K562 (cell line): Measurements from ENCODE around the gene MARK2. TPM values are rescaled to one million over a fixed set of nuclear protein-coding genes. Genes with fewer than 3 reads are reported as not detected.

Experiments used
- ATF7 ChIP-seq: fragments of 450-650 bp; IDR thresholded peaks from 2 replicates; pipeline ENCODE4 v1.7.1; 2014; ENCODE audit warnings: mild to moderate bottlenecking, moderate library complexity
- BMI1 ChIP-seq: fragments of 150-350 bp; IDR thresholded peaks from 2 replicates; pipeline ENCODE4 v1.6.1; 2014; ENCODE audit warnings: low read length
- COPS2 ChIP-seq: fragments of 450-650 bp; conservative IDR thresholded peaks from 2 replicates; pipeline ENCODE4 v1.6.1; 2016; ENCODE audit warnings: mild to moderate bottlenecking, moderate library complexity
- DNMT1 ChIP-seq: fragments of 450-650 bp; IDR thresholded peaks from 2 replicates; pipeline ENCODE4 v1.6.1; 2016; ENCODE audit warnings: antibody characterized with exemption, mild to moderate bottlenecking
- E2F1 ChIP-seq: sonication (generic); formaldehyde crosslinking; IDR thresholded peaks from 2 replicates; pipeline ENCODE4 v1.8.1; 2023; ENCODE audit warnings: mild to moderate bottlenecking, missing genetic modification reagents, moderate library complexity
- EP300 ChIP-seq: IDR thresholded peaks from 2 replicates; pipeline ENCODE4 v1.6.1; 2012; ENCODE audit warnings: low read length, improper control_type of control experiment
- EP400 ChIP-seq: fragments of 450-650 bp; IDR thresholded peaks from 2 replicates; pipeline ENCODE4 v1.6.1; 2017; ENCODE audit warnings: antibody characterized with exemption, mild to moderate bottlenecking, moderate library complexity
- EZH2 ChIP-seq: IDR thresholded peaks from 2 replicates; pipeline ENCODE4 v1.6.1; 2012; ENCODE audit warnings: low read depth, mild to moderate bottlenecking, inconsistent platforms, low read length, borderline replicate concordance
- FOS ChIP-seq: IDR thresholded peaks from 3 replicates; pipeline ENCODE4 v1.6.1; 2011; ENCODE audit not compliant: insufficient read length; ENCODE audit errors: extremely low read depth
- HMGXB4 ChIP-seq: sonication (generic); formaldehyde crosslinking; IDR thresholded peaks from 2 replicates; pipeline ENCODE4 v1.8.1; 2023; ENCODE audit warnings: mild to moderate bottlenecking, missing genetic modification reagents
- HNRNPUL1 ChIP-seq: fragments of 200-400 bp; formaldehyde crosslinking; IDR thresholded peaks from 2 replicates; pipeline ENCODE4 v1.6.1; 2017; ENCODE audit warnings: low read length
- KDM5B ChIP-seq: fragments of 200-600 bp; sonication (generic); IDR thresholded peaks from 2 replicates; pipeline ENCODE4 v1.6.1; 2012; ENCODE audit warnings: low read depth, mild to moderate bottlenecking, moderate library complexity, low read length, control low read depth, inconsistent platforms; ENCODE audit not compliant: insufficient replicate concordance
- MCM7 ChIP-seq, 2 experiments: fragments of 450-650 bp; IDR thresholded peaks; 2 replicates each; pipeline ENCODE4 v1.6.1; 2016 to 2018
- TARDBP ChIP-seq: fragments of 450-650 bp; IDR thresholded peaks from 2 replicates; pipeline ENCODE4 v1.6.1; 2016
- TRIM24 ChIP-seq, 2 experiments: fragments of 450-650 bp; IDR thresholded peaks; 2 replicates each; pipeline ENCODE4 v1.6.1; 2016
- TSC22D4 ChIP-seq: fragments of 450-650 bp; IDR thresholded peaks from 2 replicates; pipeline ENCODE4 v1.6.1; 2016; ENCODE audit warnings: missing genetic modification characterization, missing biosample characterization, control low read depth
- ZBTB1 ChIP-seq: sonication (generic); formaldehyde crosslinking; IDR thresholded peaks from 2 replicates; pipeline ENCODE4 v1.8.1; 2023; ENCODE audit warnings: missing genetic modification reagents, low read depth, mild to moderate bottlenecking, borderline replicate concordance
- ZKSCAN3 ChIP-seq: fragments of 250-450 bp; sonication (Bioruptor Pico); IDR thresholded peaks from 2 replicates; pipeline ENCODE4 v1.4.0; 2020
- ZNF124 ChIP-seq: sonication (generic); formaldehyde crosslinking; IDR thresholded peaks from 2 replicates; pipeline ENCODE4 v1.8.1; 2022; ENCODE audit warnings: missing genetic modification reagents
- ZNF354B ChIP-seq: fragments of 250-450 bp; sonication (Bioruptor Pico); IDR thresholded peaks from 2 replicates; pipeline ENCODE4 v1.4.0; 2020
- ZNF408 ChIP-seq: fragments of 250-450 bp; sonication (Bioruptor Pico); IDR thresholded peaks from 2 replicates; pipeline ENCODE4 v1.4.0; 2020; ENCODE audit warnings: low read depth, mild to moderate bottlenecking, moderate library complexity
- ZNF431 ChIP-seq: sonication (generic); formaldehyde crosslinking; IDR thresholded peaks from 2 replicates; pipeline ENCODE4 v1.8.0; 2022; ENCODE audit warnings: mild to moderate bottlenecking, missing genetic modification reagents
- ZNF668 ChIP-seq: fragments of 250-450 bp; sonication (Bioruptor Pico); IDR thresholded peaks from 2 replicates; pipeline ENCODE4 v1.8.0; 2022; ENCODE audit warnings: mild to moderate bottlenecking, inconsistent platforms
- polyA plus RNA-seq, 8 experiments: library from polyadenylated mRNA; depleted of rRNA in 4 of 8; stranded (reverse) in 5 of 8; unstranded in 3 of 8; fragments of >200 nt; fragmentation: Nextera tagmentation in 2 of 8; fragmentation: Illumina TruSeq in 1 of 8; extraction: Ambion mirVana in 2 of 8; extraction: Trizol in 1 of 8; gene quantifications; 2 replicates each; pipeline versions ENCODE4 v1.2.1 to v1.2.3, GENCODE V29; 2011 to 2014; ENCODE audit warnings: inconsistent platforms in 1 of 8, missing spikeins in 1 of 8
- total RNA-seq, 7 experiments: library from RNA; depleted of rRNA in 6 of 7; stranded (reverse); fragments of >200 nt in 6 of 7; fragmentation: Illumina TruSeq in 2 of 7; extraction: Trizol in 2 of 7; gene quantifications; 2 replicates each; pipeline versions ENCODE4 v1.2.1 to v1.2.3, GENCODE V29; 2011 to 2021; ENCODE audit warnings: low replicate concordance in 1 of 7
- TF ChIP-seq, protein P1 (sequence below), 2 experiments: fragments of 450-650 bp; IDR thresholded peaks; 2 replicates each; pipeline ENCODE4 v1.6.1; 2016
- TF ChIP-seq, protein P2 (sequence below): fragments of 450-650 bp; IDR thresholded peaks from 2 replicates; pipeline ENCODE4 v1.7.0; 2016; ENCODE audit warnings: borderline replicate concordance

MARK2 gene
- total and polyA plus RNA-seq, 9 of the 15 experiments (the other 6 are each of a cell fraction or from before 2014, with no cell fraction given) = 0.32 to 43.5 (median 15.1) TPM

DNA sequence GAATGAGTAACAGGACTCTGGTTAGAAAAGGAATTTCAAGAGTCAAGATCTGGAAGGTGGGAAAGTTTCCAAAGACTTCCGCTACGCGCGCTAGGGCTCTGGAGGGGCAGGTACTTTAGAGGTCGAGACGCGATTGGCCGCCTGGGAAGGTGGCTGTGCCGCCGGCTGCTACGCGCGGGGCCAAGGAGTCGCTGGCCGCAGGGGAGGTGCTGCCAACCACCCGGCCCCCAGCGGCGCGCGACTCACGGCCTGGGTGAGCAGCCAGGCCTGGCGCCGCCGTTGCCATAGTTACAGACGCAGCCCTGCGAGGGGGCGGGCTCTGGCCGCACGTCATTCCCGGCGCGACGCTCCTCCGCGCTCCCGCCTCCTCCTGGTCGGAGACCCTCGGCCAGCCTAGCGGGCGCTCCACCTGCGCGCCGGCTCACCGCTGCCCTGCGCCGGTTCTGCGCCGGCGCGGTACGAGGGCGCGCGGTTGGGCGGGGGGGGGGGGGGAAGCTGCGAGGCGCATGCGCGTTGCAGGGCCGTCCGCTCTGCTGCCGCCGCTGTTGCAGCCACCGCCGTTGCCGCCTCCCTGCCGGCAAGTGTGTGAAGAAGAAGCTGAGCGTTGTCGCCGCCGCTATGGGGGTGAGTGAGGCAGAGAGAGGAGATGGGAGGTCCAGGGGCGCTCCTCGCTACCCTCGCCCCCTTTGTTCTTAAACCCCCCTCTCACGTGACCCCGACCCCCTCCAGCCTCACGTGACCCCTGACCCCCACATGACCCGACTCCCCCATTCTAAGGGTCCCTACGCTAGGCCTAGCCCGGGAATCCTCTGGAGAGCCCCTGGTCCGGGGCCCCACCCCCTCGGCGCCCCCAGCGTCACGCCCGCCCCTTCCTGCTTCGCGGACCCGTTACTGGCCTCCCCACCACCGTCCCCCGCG lies 99.8 kb downstream of the MARK2 start, which contains the start of gene NAA40 (continued):
- TF ChIP-seq ZNF668 = no peak
- no peak for TF ChIP-seq EZH2
- TF ChIP-seq HMGXB4 (CRISPR knock-in tag) = no peak; the same call in 1 of the 2 replicates
- TF ChIP-seq ATF7 = peak; percentile 81
- no peak for TF ChIP-seq TRIM24 (IDR thresholded peaks at IDR 0.05)
- no peak for TF ChIP-seq HNRNPUL1
- peak; percentile 37 for TF ChIP-seq KDM5B
- peak; percentile 80 for TF ChIP-seq E2F1 (CRISPR knock-in tag)
- no peak for TF ChIP-seq ZNF354B
- TF ChIP-seq TSC22D4 = no peak
- no peak for TF ChIP-seq TARDBP
- no peak for TF ChIP-seq DNMT1
- TF ChIP-seq, protein P1, sequence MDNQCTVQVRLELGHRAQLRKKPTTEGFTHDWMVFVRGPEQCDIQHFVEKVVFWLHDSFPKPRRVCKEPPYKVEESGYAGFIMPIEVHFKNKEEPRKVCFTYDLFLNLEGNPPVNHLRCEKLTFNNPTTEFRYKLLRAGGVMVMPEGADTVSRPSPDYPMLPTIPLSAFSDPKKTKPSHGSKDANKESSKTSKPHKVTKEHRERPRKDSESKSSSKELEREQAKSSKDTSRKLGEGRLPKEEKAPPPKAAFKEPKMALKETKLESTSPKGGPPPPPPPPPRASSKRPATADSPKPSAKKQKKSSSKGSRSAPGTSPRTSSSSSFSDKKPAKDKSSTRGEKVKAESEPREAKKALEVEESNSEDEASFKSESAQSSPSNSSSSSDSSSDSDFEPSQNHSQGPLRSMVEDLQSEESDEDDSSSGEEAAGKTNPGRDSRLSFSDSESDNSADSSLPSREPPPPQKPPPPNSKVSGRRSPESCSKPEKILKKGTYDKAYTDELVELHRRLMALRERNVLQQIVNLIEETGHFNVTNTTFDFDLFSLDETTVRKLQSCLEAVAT (IDR thresholded peaks at IDR 0.05) = no peak
- TF ChIP-seq, protein P2, sequence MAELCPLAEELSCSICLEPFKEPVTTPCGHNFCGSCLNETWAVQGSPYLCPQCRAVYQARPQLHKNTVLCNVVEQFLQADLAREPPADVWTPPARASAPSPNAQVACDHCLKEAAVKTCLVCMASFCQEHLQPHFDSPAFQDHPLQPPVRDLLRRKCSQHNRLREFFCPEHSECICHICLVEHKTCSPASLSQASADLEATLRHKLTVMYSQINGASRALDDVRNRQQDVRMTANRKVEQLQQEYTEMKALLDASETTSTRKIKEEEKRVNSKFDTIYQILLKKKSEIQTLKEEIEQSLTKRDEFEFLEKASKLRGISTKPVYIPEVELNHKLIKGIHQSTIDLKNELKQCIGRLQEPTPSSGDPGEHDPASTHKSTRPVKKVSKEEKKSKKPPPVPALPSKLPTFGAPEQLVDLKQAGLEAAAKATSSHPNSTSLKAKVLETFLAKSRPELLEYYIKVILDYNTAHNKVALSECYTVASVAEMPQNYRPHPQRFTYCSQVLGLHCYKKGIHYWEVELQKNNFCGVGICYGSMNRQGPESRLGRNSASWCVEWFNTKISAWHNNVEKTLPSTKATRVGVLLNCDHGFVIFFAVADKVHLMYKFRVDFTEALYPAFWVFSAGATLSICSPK = no peak
- TF ChIP-seq FOS = no peak
- TF ChIP-seq COPS2 = no peak
- TF ChIP-seq ZBTB1 (CRISPR knock-in tag) = no peak
- TF ChIP-seq MCM7 (IDR thresholded peaks at IDR 0.05) = no peak
- no peak for TF ChIP-seq EP300
- TF ChIP-seq ZNF124 (CRISPR knock-in tag) = no peak
- no peak for TF ChIP-seq ZNF408 (CRISPR knock-in tag)
- no peak for TF ChIP-seq ZNF431 (CRISPR knock-in tag)
- TF ChIP-seq ZKSCAN3 (CRISPR knock-in tag) = no peak
- TF ChIP-seq BMI1 = peak; percentile 88
- TF ChIP-seq EP400 = peak; percentile 21; the same call in 1 of the 2 replicates
